Retinal pigment epithelial cell (primary cell): ENCODE results near the gene A4GALT.

Experiments used
- DNase-seq: peaks from one replicate; pipeline ENCODE4 v3.0.0-alpha.2; 2010; ENCODE audit warnings: low read depth
- H3K4me3 ChIP-seq: 2 replicates; pipeline ENCODE4 v1.5.1; 2011; ENCODE audit warnings: mild to moderate bottlenecking, low read length, control low read depth, moderate library complexity
- CTCF ChIP-seq: conservative IDR thresholded peaks from 2 replicates; pipeline ENCODE4 v1.5.1; 2011; ENCODE audit warnings: low read depth, low read length, control low read depth, inconsistent platforms

The A4GALT gene

DNA sequence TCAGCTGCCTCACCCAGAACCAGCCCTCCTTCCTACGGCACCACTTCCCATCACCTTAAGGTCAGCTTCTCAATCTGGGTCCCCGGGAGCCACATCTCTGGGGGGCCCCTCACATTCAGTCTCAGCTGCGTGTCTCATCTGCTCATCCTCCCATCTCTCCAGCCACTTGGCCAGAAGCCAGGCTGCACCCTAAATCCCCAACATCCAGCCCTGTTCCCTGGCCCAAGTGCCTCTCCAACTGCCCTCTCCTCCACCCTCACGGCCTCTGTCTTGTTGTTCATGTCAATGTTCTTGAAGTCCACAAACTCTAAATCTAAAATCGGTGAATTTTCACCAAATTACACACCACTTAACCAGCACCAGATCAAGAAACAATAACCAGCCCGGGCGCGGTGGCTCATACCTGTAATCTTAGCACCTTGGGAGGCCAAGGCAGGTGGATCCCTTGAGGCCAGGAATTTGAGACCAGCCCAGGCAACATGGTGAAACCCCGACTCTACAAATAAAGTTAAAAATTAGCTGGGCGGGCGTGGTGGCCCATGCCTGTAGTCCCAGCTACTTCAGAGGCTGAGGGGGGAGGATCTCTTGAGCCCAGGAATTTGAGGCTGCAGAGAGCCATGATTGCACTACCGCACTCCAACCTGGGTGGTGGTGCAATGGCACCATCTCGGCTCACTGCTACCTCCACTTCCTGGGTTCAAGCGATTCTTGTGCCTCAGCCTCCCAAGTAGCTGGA lies 33.7 kb downstream of the A4GALT start:
- no peak for DNase-seq
- TF ChIP-seq CTCF, result no peak
- H3K4me3 ChIP-seq, result no peak overlapping the region

DNA sequence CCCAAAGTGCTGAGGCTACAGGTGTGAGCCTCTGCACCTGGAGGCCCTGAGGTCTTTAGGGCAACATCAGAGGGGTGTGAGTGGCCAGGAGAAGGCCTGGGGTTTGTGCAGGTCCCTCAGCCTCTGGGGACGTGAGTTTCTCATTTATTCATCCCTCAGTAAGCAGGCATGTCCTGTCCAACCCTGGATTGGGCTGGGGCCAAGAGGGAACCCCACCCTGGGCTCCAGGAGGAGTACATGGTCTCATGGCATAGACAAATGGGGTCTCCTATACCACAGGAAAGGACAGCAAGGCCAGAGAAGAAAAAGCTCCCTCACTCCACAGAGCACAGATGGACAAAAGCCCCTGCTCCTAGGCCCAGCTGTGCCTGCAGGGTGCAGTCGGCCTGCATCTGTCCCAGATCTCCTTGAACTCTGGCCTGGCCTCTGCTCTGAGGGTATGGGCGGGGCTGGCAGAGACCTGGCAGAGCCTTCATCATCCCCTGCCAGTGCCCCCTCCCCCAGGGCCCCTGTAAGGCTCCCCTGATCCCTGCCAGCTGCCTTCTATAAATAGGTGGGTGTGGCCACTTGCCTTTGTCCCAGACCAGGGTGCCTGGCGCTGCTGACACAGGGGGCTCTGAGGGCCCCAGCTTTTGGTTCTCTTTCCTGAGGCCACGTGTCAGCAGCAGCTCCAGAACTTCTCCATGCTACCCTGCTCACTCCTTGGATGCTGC lies 34.6 kb downstream of the A4GALT start:
- no peak for DNase-seq
- TF ChIP-seq CTCF, result no peak
- no peak overlapping the region for H3K4me3 ChIP-seq

DNA sequence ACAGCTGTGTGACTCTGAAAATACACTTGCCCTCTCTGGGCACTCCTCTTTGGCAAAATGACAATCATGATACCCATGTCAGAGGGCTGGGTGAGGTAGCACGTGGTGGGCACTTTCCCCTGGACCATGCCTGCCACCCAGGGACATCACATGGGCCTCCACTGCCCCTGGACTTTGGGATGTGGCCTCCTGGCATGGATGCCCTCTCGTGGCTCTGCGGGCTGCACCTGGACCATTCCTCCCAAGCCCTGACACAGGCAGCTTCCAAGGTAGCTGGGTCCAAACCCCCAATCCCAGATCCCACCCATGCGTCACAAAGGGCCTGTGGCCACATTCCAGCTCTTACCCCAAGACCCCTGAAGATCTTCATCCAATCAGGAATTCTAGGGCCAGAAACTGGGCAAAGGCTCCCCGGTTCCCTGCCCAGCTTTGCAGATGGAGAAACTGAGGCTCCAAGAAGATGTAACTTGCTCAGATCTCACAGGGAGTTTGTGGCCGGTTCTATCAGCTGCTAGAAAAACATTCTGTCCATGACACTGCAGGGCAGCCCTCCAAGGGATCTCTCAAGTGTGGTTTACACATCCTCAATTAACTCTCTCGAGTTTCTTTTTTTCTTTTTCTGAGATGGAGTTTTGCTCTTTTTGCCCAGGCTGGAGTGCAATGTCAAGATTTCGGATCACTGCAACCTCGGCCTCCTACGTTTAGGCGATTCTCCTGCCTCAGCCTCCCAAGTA lies 36.0 kb downstream of the A4GALT start:
- H3K4me3 ChIP-seq, result no peak overlapping the region
- DNase-seq, result no peak
- TF ChIP-seq CTCF, result no peak

DNA sequence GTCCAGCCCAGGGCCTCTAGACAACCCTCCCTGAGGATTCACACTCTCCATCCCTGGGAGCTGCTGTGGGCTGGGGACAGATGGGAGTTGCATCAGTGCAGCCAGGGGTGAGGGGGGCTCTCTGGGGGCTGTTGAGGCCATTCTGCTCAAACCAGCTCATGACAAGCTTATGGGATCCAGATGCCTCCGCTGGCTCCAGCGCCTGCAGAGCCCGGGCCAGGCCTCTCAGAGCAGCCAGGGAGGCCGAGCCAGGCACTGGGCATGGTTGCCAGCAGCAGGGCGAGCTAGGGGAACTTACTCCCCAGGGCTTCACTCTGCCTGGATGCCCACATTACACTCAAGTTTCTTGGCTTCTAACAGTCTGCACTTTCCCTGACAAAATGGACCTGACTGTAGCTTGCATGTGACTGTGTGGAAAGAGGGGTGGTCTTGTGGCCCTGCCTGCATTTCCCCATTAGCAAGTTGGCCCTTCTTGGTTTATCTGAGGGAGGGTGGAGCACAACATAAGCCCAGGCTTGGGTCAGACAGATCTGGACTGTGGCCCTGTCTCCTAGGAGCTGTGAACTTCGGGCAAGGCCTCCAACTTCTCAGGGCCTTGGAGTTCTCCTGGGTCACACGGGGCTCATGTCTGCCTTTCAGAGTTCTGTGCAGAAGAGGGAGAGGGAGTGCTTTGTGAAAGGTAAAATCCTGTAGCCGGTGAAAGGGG lies 36.9 kb downstream of the A4GALT start:
- DNase-seq, result no peak
- TF ChIP-seq CTCF, result no peak
- H3K4me3 ChIP-seq, result no peak overlapping the region

DNA sequence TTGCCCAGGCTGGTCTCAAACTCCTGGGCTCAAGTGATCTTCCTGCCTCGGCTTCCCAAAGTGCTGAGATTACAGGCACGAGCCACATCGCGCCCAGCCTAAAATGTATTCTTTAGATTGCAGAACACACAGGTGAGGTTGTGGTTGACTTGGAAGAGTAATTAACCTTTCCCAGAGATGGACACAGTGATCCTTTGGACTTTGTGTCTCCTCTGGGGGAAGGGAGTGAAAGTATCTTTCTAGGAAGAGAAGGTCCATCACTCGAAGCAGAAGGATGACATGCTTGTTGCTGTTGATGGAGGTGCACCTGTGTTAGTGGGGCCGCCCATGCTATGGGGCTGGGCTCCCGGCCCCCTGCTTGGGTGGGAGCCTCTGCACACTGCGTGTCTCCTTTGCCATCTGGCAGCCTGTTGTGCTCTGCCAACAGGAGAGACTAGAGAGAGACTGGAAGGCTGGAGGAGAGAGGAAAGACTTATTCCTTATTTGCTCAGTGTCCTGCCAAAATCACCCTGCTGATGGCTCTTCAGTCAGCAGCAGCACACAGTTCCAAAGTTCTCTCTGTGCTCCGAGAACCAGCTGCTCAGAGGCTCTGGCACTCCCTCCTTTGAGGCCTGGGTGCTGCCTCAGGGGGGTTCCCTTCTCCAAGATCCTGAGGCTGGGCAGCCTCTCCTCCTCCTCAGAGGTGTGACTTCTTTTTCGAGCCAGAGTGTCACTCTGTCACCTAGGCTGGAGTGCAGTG lies 38.4 kb downstream of the A4GALT start:
- H3K4me3 ChIP-seq, result no peak overlapping the region
- TF ChIP-seq CTCF, result no peak
- DNase-seq, result no peak

DNA sequence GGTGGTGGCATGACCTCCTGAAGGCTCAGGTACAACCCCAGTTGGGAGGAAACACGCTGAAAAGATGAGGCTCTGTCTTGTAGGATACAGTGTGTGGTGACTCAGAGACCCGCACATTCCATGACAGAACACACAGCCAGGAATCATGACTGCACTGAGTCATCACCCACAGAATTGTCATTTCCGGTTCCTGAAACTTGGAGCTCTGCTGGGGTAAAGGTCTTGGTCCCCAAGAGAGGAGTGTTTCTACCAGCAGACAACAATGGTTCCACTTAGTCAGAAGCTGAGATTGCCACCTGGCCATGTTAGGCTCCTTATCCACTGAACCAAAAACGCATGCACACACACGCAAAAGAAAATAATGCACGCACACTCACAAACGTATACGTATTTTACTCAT lies 40.0 kb downstream of the A4GALT start:
- no peak for TF ChIP-seq CTCF
- no peak for DNase-seq
- no peak overlapping the region for H3K4me3 ChIP-seq
